H1 (cell line): Measurements from ENCODE around the gene CNN3. TPM values are rescaled to one million over a fixed set of nuclear protein-coding genes. Genes with fewer than 3 reads are reported as not detected.
A peak's percentile ranks its signal among the peaks of the same experiment; 100 is the strongest.

Experiments
- CTCF ChIA-PET: fragments of 300-600 bp; sonication (Branson Sonifier 250); formaldehyde crosslinking; loops from one replicate; lab custom pipeline; 2021; ENCODE audit not compliant: partially characterized antibody; lab: Charles Lee
- POLR2A ChIA-PET: fragments of 300-600 bp; sonication (Branson Sonifier 250); formaldehyde crosslinking; loops from one replicate; lab custom pipeline; 2021; ENCODE audit warnings: inconsistent platforms; ENCODE audit not compliant: partially characterized antibody; lab: Charles Lee
- DNase-seq, 2 experiments: peaks; one replicate each; pipeline versions ENCODE4 v3.0.0 to v3.0.0-alpha.2; 2010 to 2022; ENCODE audit warnings: low spot score in 2 of 2, low read depth in 1 of 2, mixed read lengths in 1 of 2
- FAIRE-seq: peaks from 2 replicates; lab custom pipeline; 2011; peaks lifted over from hg19 to GRCh38; lab: Jason Lieb, UNC
- H2AFZ ChIP-seq: 2 replicates; pipeline ENCODE4 v1.8.1; 2012; ENCODE audit warnings: low read length, inconsistent platforms
- H2AK5ac ChIP-seq: 2 replicates; pipeline ENCODE4 v1.6.1; 2013; ENCODE audit warnings: low read depth, low read length
- H2BK120ac ChIP-seq: replicated peaks from 2 replicates; pipeline ENCODE3; 2013; ENCODE audit warnings: low read depth, low read length, inconsistent platforms
- H2BK12ac ChIP-seq: 2 replicates; pipeline ENCODE4 v1.6.1; 2013; ENCODE audit warnings: low read depth, low read length
- H2BK15ac ChIP-seq: 2 replicates; pipeline ENCODE4 v1.6.1; 2013; ENCODE audit warnings: low read length
- H2BK20ac ChIP-seq: 2 replicates; pipeline ENCODE4 v1.6.1; 2013; ENCODE audit warnings: low read length
- H2BK5ac ChIP-seq: 2 replicates; pipeline ENCODE4 v1.6.1; 2013; ENCODE audit warnings: low read depth, low read length
- H3K14ac ChIP-seq: 2 replicates; pipeline ENCODE4 v1.6.1; 2013; ENCODE audit warnings: inconsistent platforms; ENCODE audit not compliant: insufficient read length
- H3K18ac ChIP-seq: 2 replicates; pipeline ENCODE4 v1.6.1; 2013; ENCODE audit warnings: low read length; ENCODE audit errors: extremely low read depth
- H3K23ac ChIP-seq: 2 replicates; pipeline ENCODE4 v1.6.1; 2013; ENCODE audit warnings: inconsistent platforms; ENCODE audit not compliant: insufficient read length
- H3K23me2 ChIP-seq: 2 replicates; pipeline ENCODE4 v1.6.1; 2013; ENCODE audit warnings: low read depth, low read length
- H3K27ac ChIP-seq: 2 replicates; pipeline ENCODE4 v1.6.1; 2011; ENCODE audit warnings: low read depth, low read length, inconsistent platforms
- H3K27me3 ChIP-seq, 4 experiments: replicated peaks in 1 of 4; 1 replicate in 1 of 4; 2 replicates in 3 of 4; pipeline versions ENCODE4 v1.6.1 to v1.8.1; 2011 to 2013; ENCODE audit warnings: low read length in 3 of 4, mild to moderate bottlenecking in 3 of 4, inconsistent platforms in 2 of 4, mixed read lengths in 2 of 4, moderate library complexity in 1 of 4; ENCODE audit not compliant: control insufficient read depth in 3 of 4, insufficient read depth in 3 of 4; ENCODE audit errors: extremely low read depth in 1 of 4
- H3K36me3 ChIP-seq, 4 experiments: 2 replicates each; pipeline versions ENCODE4 v1.6.1 to v1.8.1; 2011 to 2013; ENCODE audit warnings: mild to moderate bottlenecking in 4 of 4, low read length in 3 of 4, moderate library complexity in 2 of 4, control low read depth in 1 of 4, inconsistent platforms in 1 of 4; ENCODE audit not compliant: insufficient read depth in 4 of 4, control insufficient read depth in 2 of 4
- H3K4ac ChIP-seq: replicated peaks from 2 replicates; pipeline ENCODE3; 2013; ENCODE audit warnings: low read length, low read depth, mixed read lengths, inconsistent platforms; ENCODE audit not compliant: insufficient read length
- H3K4me1 ChIP-seq, 4 experiments: replicated peaks in 1 of 4; 1 replicate in 1 of 4; 2 replicates in 3 of 4; pipeline versions ENCODE4 v1.6.1 to v1.8.1; 2011 to 2013; ENCODE audit warnings: low read length in 3 of 4, inconsistent platforms in 2 of 4, mixed read lengths in 1 of 4; ENCODE audit not compliant: insufficient read depth in 4 of 4, control insufficient read depth in 3 of 4
- H3K4me2 ChIP-seq, 2 experiments: 2 replicates each; pipeline versions ENCODE4 v1.6.1 to v1.8.1; 2011 to 2013; ENCODE audit warnings: low read depth in 2 of 2, low read length in 2 of 2, control low read depth in 1 of 2, inconsistent platforms in 1 of 2, mild to moderate bottlenecking in 1 of 2; ENCODE audit not compliant: insufficient read depth in 1 of 2
- H3K4me3 ChIP-seq, 4 experiments: fragments of 200-600, 300-600 bp in 1 of 4; sonication (generic), shearing (Covaris generic), sonication (Bioruptor Twin) in 1 of 4; 2 replicates each; pipeline versions ENCODE4 v1.5.1 to v1.8.1; 2011 to 2016; ENCODE audit warnings: low read length in 4 of 4, low read depth in 3 of 4, control low read depth in 2 of 4, inconsistent platforms in 2 of 4, mild to moderate bottlenecking in 2 of 4, mixed read lengths in 1 of 4, moderate library complexity in 1 of 4; ENCODE audit not compliant: insufficient read depth in 2 of 4; ENCODE audit errors: extremely low read depth in 1 of 4
- H3K56ac ChIP-seq: replicated peaks from 2 replicates; pipeline ENCODE3; 2013; ENCODE audit warnings: low read depth, mild to moderate bottlenecking, mixed read lengths, low read length, inconsistent platforms; ENCODE audit not compliant: insufficient read length
- H3K79me1 ChIP-seq: 2 replicates; pipeline ENCODE4 v1.6.1; 2013; ENCODE audit warnings: low read depth, low read length, control low read depth
- H3K79me2 ChIP-seq, 2 experiments: 2 replicates each; pipeline versions ENCODE4 v1.6.1 to v1.8.1; 2012 to 2013; ENCODE audit warnings: low read length in 2 of 2, mild to moderate bottlenecking in 2 of 2, inconsistent platforms in 1 of 2; ENCODE audit not compliant: insufficient read depth in 2 of 2, control insufficient read depth in 1 of 2
- H3K9ac ChIP-seq, 4 experiments: replicated peaks in 1 of 4; 1 replicate in 1 of 4; 2 replicates in 3 of 4; pipeline versions ENCODE4 v1.6.1 to v1.8.1; 2011 to 2013; ENCODE audit warnings: low read depth in 3 of 4, low read length in 3 of 4, control low read depth in 2 of 4, mild to moderate bottlenecking in 2 of 4, moderate library complexity in 2 of 4, inconsistent platforms in 1 of 4; ENCODE audit errors: extremely low read depth in 1 of 4
- H3K9me3 ChIP-seq, 2 experiments: 2 replicates each; pipeline versions ENCODE4 v1.6.1 to v1.8.1; 2012 to 2013; ENCODE audit warnings: mild to moderate bottlenecking in 2 of 2, moderate library complexity in 2 of 2, control low read depth in 1 of 2, inconsistent platforms in 1 of 2, low read depth in 1 of 2, low read length in 1 of 2, mixed read lengths in 1 of 2; ENCODE audit not compliant: insufficient read depth in 2 of 2
- H4K20me1 ChIP-seq, 2 experiments: replicated peaks in 1 of 2; 2 replicates each; pipeline versions ENCODE3 to v1.8.1; 2011 to 2013; ENCODE audit warnings: inconsistent platforms in 2 of 2, low read length in 2 of 2, mild to moderate bottlenecking in 1 of 2; ENCODE audit not compliant: insufficient read depth in 2 of 2, control insufficient read depth in 1 of 2
- H4K5ac ChIP-seq: 2 replicates; pipeline ENCODE4 v1.6.1; 2013; ENCODE audit warnings: low read length, low read depth, mixed read lengths, inconsistent platforms; ENCODE audit not compliant: insufficient read length
- H4K8ac ChIP-seq: 2 replicates; pipeline ENCODE4 v1.8.0; 2013; ENCODE audit warnings: mild to moderate bottlenecking, moderate library complexity, low read length, inconsistent platforms; ENCODE audit not compliant: insufficient read depth; ENCODE audit errors: extremely low read depth
- H4K91ac ChIP-seq: replicated peaks from 2 replicates; pipeline ENCODE3; 2013; ENCODE audit warnings: low read length, mixed read lengths, inconsistent platforms; ENCODE audit not compliant: insufficient read length
- BACH1 ChIP-seq: IDR thresholded peaks from 2 replicates; pipeline ENCODE4 v1.6.1; 2012; ENCODE audit warnings: low read length, improper control_type of control experiment
- CHD1 ChIP-seq: IDR thresholded peaks from 2 replicates; pipeline ENCODE4 v1.6.1; 2012; ENCODE audit warnings: low read depth, low read length, improper control_type of control experiment
- EP300 ChIP-seq, 2 experiments: IDR thresholded peaks; 1 replicate in 1 of 2; 2 replicates in 1 of 2; pipeline ENCODE4 v1.6.1; 2011 to 2012; ENCODE audit warnings: low read depth in 2 of 2, low read length in 2 of 2, mild to moderate bottlenecking in 2 of 2, borderline replicate concordance in 1 of 2, inconsistent platforms in 1 of 2, moderate library complexity in 1 of 2
- EZH2 ChIP-seq: fragments of 200-600 bp; sonication (generic); IDR thresholded peaks from 2 replicates; pipeline ENCODE4 v1.7.1; 2012; ENCODE audit warnings: low read depth, mild to moderate bottlenecking, moderate library complexity, low read length, inconsistent platforms; ENCODE audit not compliant: severe bottlenecking
- POU5F1 ChIP-seq: IDR thresholded peaks from 2 replicates; pipeline ENCODE4 v1.6.1; 2011; ENCODE audit warnings: low read depth, mild to moderate bottlenecking, low read length, moderate library complexity
- SP2 ChIP-seq: IDR thresholded peaks from 2 replicates; pipeline ENCODE4 v1.6.1; 2012; ENCODE audit warnings: mild to moderate bottlenecking, low read length, inconsistent platforms
- TAF1 ChIP-seq: IDR thresholded peaks from 2 replicates; pipeline ENCODE4 v1.6.1; 2011; ENCODE audit warnings: mild to moderate bottlenecking, low read depth, low read length
- YY1 ChIP-seq: IDR thresholded peaks from 2 replicates; pipeline ENCODE4 v1.6.1; 2011; ENCODE audit warnings: low read depth, mild to moderate bottlenecking, low read length
- WGBS, 2 experiments: shearing (Covaris generic) in 1 of 2; methylation state at CpG; one replicate each; pipeline versions ENCODE4 v1.1.6 to v1.1.7; 2013 to 2015; ENCODE audit warnings: low lambda C conversion rate in 2 of 2, mixed read lengths in 2 of 2, inconsistent platforms in 1 of 2, low coverage in 1 of 2, missing lambda C conversion rate in 1 of 2; ENCODE audit not compliant: insufficient replicate concordance in 2 of 2, insufficient coverage in 1 of 2, insufficient read length in 1 of 2; ENCODE audit errors: extremely low coverage in 1 of 2, missing lambda C conversion rate in 1 of 2; 5-methylcytosine and 5-hydroxymethylcytosine counted together
- long read RNA-seq, 2 experiments: library from RNA in 1 of 2; library from capped mRNA in 1 of 2; stranded (forward); transcript quantifications; one replicate each; pipeline ENCODE4 v2.0.0, GENCODE V29; 2021; ENCODE audit warnings: inconsistent platforms in 1 of 2
- polyA minus RNA-seq, 3 experiments: library from RNA; depleted of rRNA, polyadenylated mRNA; stranded (reverse); fragments of >200 nt; gene quantifications; 1 replicate in 2 of 3; 2 replicates in 1 of 3; pipeline ENCODE4 v1.2.3, GENCODE V29; 2011
- polyA plus RNA-seq, 7 experiments: library from polyadenylated mRNA; depleted of rRNA in 3 of 7; stranded (reverse) in 5 of 7; unstranded in 2 of 7; fragments of >200 nt in 5 of 7; fragments of 200-250 nt in 2 of 7; gene quantifications; 1 replicate in 5 of 7; 2 replicates in 1 of 7; 4 replicates in 1 of 7; pipeline versions ENCODE4 v1.2.1 to v1.2.3, GENCODE V29; 2011 to 2013; ENCODE audit warnings: missing spikeins in 2 of 7, mixed read lengths in 2 of 7
- total RNA-seq: library from RNA; stranded (reverse); fragmentation: NEBNext Ultra II Directional; extraction: Animal tissue kit (Norgen Biotek cat#: 25700); gene quantifications from 2 replicates; pipeline ENCODE4 v1.2.1, GENCODE V29; 2021

The CNN3 gene
- total RNA-seq (262 and 266 TPM in 2 replicates), polyA plus RNA-seq (2011; rRNA removed) (85.2 and 134 TPM in 2 replicates), polyA minus RNA-seq (2011; rRNA and poly(A)+ RNA removed) (179 and 244 TPM in 2 replicates)
- 137 TPM for polyA plus RNA-seq (2011; cell fraction: cytosol; rRNA removed)
- polyA plus RNA-seq (2011; cell fraction: nucleus; rRNA removed) = 71.1 TPM
- polyA plus RNA-seq (2012, experiment 1 of 2) = 197 to 274 TPM (median 227 TPM) in 4 replicates
- 28.2 TPM for polyA plus RNA-seq (2012, experiment 2 of 2)
- 118 TPM for polyA plus RNA-seq (2013, experiment 1 of 2)
- polyA plus RNA-seq (2013, experiment 2 of 2) = 124 TPM
- polyA minus RNA-seq (2011; cell fraction: cytosol; rRNA and poly(A)+ RNA removed) = 141 TPM
- polyA minus RNA-seq (2011; cell fraction: nucleus; rRNA and poly(A)+ RNA removed) = 140 TPM
- long read RNA-seq, experiment 1, transcript CNN3-204 (3 exons, 568 nt) = minor isoform, 8 of 144 reads
- long read RNA-seq, experiment 1, transcript CNN3-201 (7 exons, 2,165 nt) = major isoform, 60 of 144 reads
- long read RNA-seq, experiment 1, partial matches to known transcripts = 13 of 144 reads
- long read RNA-seq, experiment 1, other reads (novel, unspliced or antisense) = 61 of 144 reads
- long read RNA-seq, experiment 2, transcript CNN3-201 (7 exons, 2,165 nt) = major isoform, 8 of 18 reads
- long read RNA-seq, experiment 2, partial matches to known transcripts = 10 of 18 reads
- long read RNA-seq, experiment 2, other reads (novel, unspliced or antisense) = 0 of 18 reads

- H3K79me2 ChIP-seq = peaks cover 28 to 71% of the 10 kb centered on the region in 2 experiments
- peak within 1 kb of the TSS; percentile 98 for H4K91ac ChIP-seq
- ChIA-PET POLR2A (interaction anchor here (0.5 to 2.5 kb wide), 18 partner anchors 9 to 300 kb away, joined by 3 to 18 read pairs (median 3); partner anchors contain the start of gene ALG14), CTCF (interaction anchor here (0.9 to 1.8 kb wide), 3 partner anchors 34 to 114 kb away, joined by 3 to 7 read pairs (median 3); no protein-coding TSS in a partner anchor)
- peak within 1 kb of the TSS; percentile 90 to 98 (median 97) for H3K4me3 ChIP-seq
- DNase-seq (peak; percentile 81 to 92), FAIRE-seq (no peak)
- no peaks in the 10 kb centered on the region for H3K9me3 ChIP-seq
- H3K4ac ChIP-seq = peak within 1 kb of the TSS; percentile 93
- peak within 1 kb of the TSS; percentile 80 for H3K56ac ChIP-seq
- peaks cover 21 to 24% of the 10 kb centered on the region in 2 experiments for H4K20me1 ChIP-seq
- peak within 1 kb of the TSS; percentile 66; the same call in 1 of the 2 replicates for H2AFZ ChIP-seq
- peak within 1 kb of the TSS; percentile 81 for H4K5ac ChIP-seq
- no peaks in the 10 kb centered on the region for H3K27me3 ChIP-seq
- H3K79me1 ChIP-seq = peaks cover 8% of the 10 kb centered on the region
- peak within 1 kb of the TSS; percentile 85; the same call in 1 of the 2 replicates for H2BK12ac ChIP-seq
- peak within 1 kb of the TSS; percentile 95 to 97 (median 97) for H3K9ac ChIP-seq
- peak within 1 kb of the TSS; percentile 96 for H3K27ac ChIP-seq
- H4K8ac ChIP-seq = peak within 1 kb of the TSS; percentile 98
- peak within 1 kb of the TSS; percentile 61; the same call in 1 of the 2 replicates for H2BK15ac ChIP-seq
- H2BK5ac ChIP-seq = peak within 1 kb of the TSS; percentile 96
- peaks cover 7% of the 10 kb centered on the region for H3K23me2 ChIP-seq
- peak within 1 kb of the TSS; percentile 78; the same call in 1 of the 2 replicates for H2AK5ac ChIP-seq
- peak within 1 kb of the TSS; percentile 35 for H3K14ac ChIP-seq
- peak within 1 kb of the TSS; percentile 92 for H3K18ac ChIP-seq
- peaks cover 0 to 14% (median 0%) of the 10 kb centered on the region in 4 experiments; a peak in 1 of 8 replicates for H3K36me3 ChIP-seq
- 0% methylated on average over 27 of the region's 57 CpGs; no CpG with 5 or more reads in 1 of the 2 experiments for WGBS, 2 experiments
- peaks cover 4 to 20% (median 14%) of the 10 kb centered on the region in 4 experiments; a peak in 6 of 7 replicates for H3K4me1 ChIP-seq
- peak within 1 kb of the TSS; percentile 84 for H2BK120ac ChIP-seq
- H3K23ac ChIP-seq = no peak within 1 kb of the TSS
- H2BK20ac ChIP-seq = no peak within 1 kb of the TSS
- peak within 1 kb of the TSS; percentile 76 to 85 for H3K4me2 ChIP-seq
- TF ChIP-seq BACH1 = no peak
- no peak for TF ChIP-seq YY1
- TF ChIP-seq SP2 = no peak
- peak in 1 of 2 experiments; percentile 76; a peak in 1 of 3 replicates for TF ChIP-seq EP300 (IDR thresholded peaks at IDR 0.05; ENCODE audit: borderline replicate concordance in 1 of 2, low read depth in 2 of 2, low read length in 2 of 2)
- no peak for TF ChIP-seq CHD1
- TF ChIP-seq TAF1 = peak; percentile 96
- no peak for TF ChIP-seq POU5F1
- TF ChIP-seq EZH2 = no peak
Observed at GRCh38 chr1:94926915-94927404, at the start of gene CNN3. Gene CNN3 (minus strand): TSS chr1:94927110. CDS start chr1:94926894, 216 bp downstream.
